Measurements from ENCODE around the gene FN1. TPM values are rescaled to one million over a fixed set of nuclear protein-coding genes. Genes with fewer than 3 reads are reported as not detected.

Gene FN1
- total and polyA plus RNA-seq, 2 of the 8 experiments (the other 6 are each of a cell fraction or from before 2014, with no cell fraction given), result 42.9 to 109 TPM

GRCh38 chr2:215355801-215356200, 80.1 kb downstream of the FN1 start (continued):
- no peak for TF ChIP-seq SIN3A (conservative IDR thresholded peaks at IDR 0.05 in 1 of 2, IDR thresholded peaks at IDR 0.05 in 1 of 2; ENCODE audit: low read depth in 1 of 2, low read length in 2 of 2)
- no peak for TF ChIP-seq PHF8 (conservative IDR thresholded peaks at IDR 0.05; ENCODE audit: low read depth, low read length)
- no peak for TF ChIP-seq SP2 (IDR thresholded peaks at IDR 0.05; ENCODE audit: low read length)
- no peak for TF ChIP-seq SAP30 (IDR thresholded peaks at IDR 0.05; ENCODE audit: insufficient read depth, insufficient replicate concordance, low read length)
